Prostate gland (tissue), 2 donors: ENCODE results near the gene DHRS4L2. TPM values are rescaled to one million over a fixed set of nuclear protein-coding genes. Genes with fewer than 3 reads are reported as not detected.
A peak's percentile ranks its signal among the peaks of the same experiment; 100 is the strongest.
"Not testable (repeated sequence)": the region's sequence is repeated elsewhere in the genome, so short reads cannot be mapped to it uniquely, and the experiment has no call there.

Experiments
- DNase-seq: peaks from one replicate; pipeline ENCODE4 v3.0.0-alpha.2; 2019; ENCODE audit warnings: low spot score
- H3K27ac ChIP-seq, 2 donors: fragments of 200-600 bp; sonication (generic); 2 replicates each; pipeline ENCODE4 v1.5.1; 2017 to 2019
- H3K27me3 ChIP-seq: fragments of 200-600 bp; sonication (generic); replicated peaks from 2 replicates; pipeline ENCODE4 v1.5.1; 2019; ENCODE audit not compliant: insufficient read depth
- H3K36me3 ChIP-seq, 2 donors: fragments of 200-600 bp; sonication (generic); 1 replicate in 1 of 2; 2 replicates in 1 of 2; pipeline versions ENCODE4 v1.5.1 to v1.8.1; 2017 to 2019
- H3K4me1 ChIP-seq: fragments of 200-600 bp; sonication (generic); replicated peaks from 2 replicates; pipeline ENCODE4 v1.5.1; 2019
- H3K4me3 ChIP-seq, 2 donors: fragments of 200-600 bp; sonication (generic); 2 replicates each; pipeline ENCODE4 v1.5.1; 2017 to 2019
- H3K9me3 ChIP-seq: fragments of 200-600 bp; sonication (generic); 2 replicates; pipeline ENCODE4 v1.5.1; 2017
- WGBS: methylation state at CpG from one replicate; pipeline ENCODE4 v1.1.5; 2018; 5-methylcytosine and 5-hydroxymethylcytosine counted together
- intact Hi-C: fragments of 100-400 bp; cut with DNase I; formaldehyde crosslinking; loops from one replicate; pipeline ENCODE4 v1.14.2; 2022
- total RNA-seq, 2 donors: library from RNA; depleted of rRNA; stranded (reverse); fragments of >200 nt; gene quantifications; one replicate each; pipeline ENCODE4 v1.1.0, GENCODE V29; 2016
- TF ChIP-seq, protein P1 (sequence below), 4 experiments: fragments of 200-600 bp in 2 of 4; fragments of 450-650 bp in 2 of 4; sonication (generic) in 2 of 4; IDR thresholded peaks; 1 replicate in 3 of 4; 2 replicates in 1 of 4; pipeline ENCODE4 v1.5.1; 2016 to 2019; ENCODE audit warnings: antibody characterized with exemption in 4 of 4, mild to moderate bottlenecking in 2 of 4, moderate library complexity in 2 of 4

DHRS4L2 gene
- total RNA-seq, 2 donors from 2014 or later: 13.1 to 17.9 TPM

DNA sequence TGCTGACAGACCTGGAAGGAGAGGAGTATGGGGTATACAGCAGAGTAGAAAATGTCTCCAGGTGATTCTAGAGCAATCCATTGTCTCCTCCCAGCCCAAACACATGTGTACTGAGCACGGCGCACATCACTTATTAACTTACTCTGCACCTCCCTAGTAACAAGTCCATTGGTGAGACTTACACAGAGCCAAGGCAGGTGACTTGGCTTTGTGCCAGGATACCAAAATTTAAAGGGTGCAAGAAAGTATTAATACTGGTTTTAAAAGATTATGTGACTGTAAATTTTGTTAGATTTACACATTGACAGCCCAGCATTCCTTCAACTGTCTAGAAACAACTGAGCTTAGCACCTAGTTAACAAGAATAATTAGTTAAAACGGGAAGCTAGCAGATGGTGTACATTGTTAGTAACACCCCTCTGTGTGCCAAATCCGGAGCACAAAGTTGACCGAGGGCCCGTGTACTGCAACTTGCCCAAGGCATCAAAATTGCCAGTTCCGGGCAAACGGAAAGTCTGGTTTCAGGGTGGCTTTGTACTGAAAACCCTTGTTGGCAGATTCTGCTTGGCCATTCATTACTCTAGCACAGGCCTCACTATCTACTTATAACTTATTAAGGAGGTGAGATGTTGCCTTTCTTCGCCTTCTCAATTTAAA lies 30.7 kb upstream of the DHRS4L2 start:
- DNase-seq, intact Hi-C loops, H3K4me3 ChIP-seq, H3K27me3 ChIP-seq, H3K36me3 ChIP-seq, H3K9me3 ChIP-seq, H3K27ac ChIP-seq, H3K4me1 ChIP-seq: not testable (repeated sequence)
- 85% methylated on average over 9 of the region's 9 CpGs for WGBS

DNA sequence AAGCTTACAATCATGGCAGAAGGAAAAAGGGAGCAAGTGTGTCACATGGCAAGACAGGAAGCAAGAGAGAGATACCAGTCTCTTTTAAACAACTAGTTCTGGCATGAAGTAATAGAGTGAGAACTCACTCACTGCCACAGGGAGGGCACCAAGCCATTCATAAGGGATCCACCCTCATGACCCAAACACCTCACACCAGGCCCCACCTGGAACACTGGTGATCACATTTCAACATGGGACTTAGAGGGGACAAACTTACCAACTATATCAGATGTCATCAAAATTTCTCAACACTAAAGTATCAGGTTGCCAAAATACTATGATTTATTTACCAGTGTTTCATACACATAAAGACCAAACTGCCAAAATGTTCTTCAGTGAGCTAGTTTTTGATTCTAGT lies 27.8 kb upstream of the DHRS4L2 start:
- intact Hi-C loops, H3K9me3 ChIP-seq, H3K27me3 ChIP-seq, DNase-seq, H3K36me3 ChIP-seq, H3K27ac ChIP-seq, H3K4me1 ChIP-seq, H3K4me3 ChIP-seq: not testable (repeated sequence)

DNA sequence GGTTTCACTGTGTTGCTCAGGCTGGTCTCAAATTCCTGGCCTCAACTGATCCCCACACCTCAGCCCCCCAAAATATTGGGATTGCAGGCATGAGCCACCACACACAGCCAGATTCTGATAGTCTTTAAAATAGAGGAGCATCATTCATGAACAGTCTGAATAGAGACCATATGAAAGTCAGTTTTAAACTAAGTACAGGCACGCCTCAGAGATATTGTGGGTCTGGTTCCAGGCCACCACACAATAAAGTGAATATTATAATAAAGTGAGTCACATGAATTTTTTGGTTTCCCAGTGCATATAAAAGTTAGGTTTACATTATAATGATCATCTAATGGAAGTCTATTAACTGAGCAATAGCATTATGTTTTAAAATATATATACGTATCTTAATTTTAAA lies 27.0 kb upstream of the DHRS4L2 start:
- H3K27ac ChIP-seq, DNase-seq, H3K4me1 ChIP-seq, H3K4me3 ChIP-seq, H3K9me3 ChIP-seq, intact Hi-C loops, H3K36me3 ChIP-seq, H3K27me3 ChIP-seq: not testable (repeated sequence)
- WGBS: 0% methylated on average over 1 of the region's 2 CpGs

- whole genome bisulfite sequencing: 43% methylated on average over 1 of the region's 9 CpGs
- H3K4me3 ChIP-seq, DNase-seq, H3K4me1 ChIP-seq, H3K9me3 ChIP-seq, H3K36me3 ChIP-seq, intact Hi-C loops, H3K27ac ChIP-seq, H3K27me3 ChIP-seq: not testable (repeated sequence)
Observed at GRCh38 chr14:23969130-23969480, 19.6 kb upstream of the DHRS4L2 start.

DNA sequence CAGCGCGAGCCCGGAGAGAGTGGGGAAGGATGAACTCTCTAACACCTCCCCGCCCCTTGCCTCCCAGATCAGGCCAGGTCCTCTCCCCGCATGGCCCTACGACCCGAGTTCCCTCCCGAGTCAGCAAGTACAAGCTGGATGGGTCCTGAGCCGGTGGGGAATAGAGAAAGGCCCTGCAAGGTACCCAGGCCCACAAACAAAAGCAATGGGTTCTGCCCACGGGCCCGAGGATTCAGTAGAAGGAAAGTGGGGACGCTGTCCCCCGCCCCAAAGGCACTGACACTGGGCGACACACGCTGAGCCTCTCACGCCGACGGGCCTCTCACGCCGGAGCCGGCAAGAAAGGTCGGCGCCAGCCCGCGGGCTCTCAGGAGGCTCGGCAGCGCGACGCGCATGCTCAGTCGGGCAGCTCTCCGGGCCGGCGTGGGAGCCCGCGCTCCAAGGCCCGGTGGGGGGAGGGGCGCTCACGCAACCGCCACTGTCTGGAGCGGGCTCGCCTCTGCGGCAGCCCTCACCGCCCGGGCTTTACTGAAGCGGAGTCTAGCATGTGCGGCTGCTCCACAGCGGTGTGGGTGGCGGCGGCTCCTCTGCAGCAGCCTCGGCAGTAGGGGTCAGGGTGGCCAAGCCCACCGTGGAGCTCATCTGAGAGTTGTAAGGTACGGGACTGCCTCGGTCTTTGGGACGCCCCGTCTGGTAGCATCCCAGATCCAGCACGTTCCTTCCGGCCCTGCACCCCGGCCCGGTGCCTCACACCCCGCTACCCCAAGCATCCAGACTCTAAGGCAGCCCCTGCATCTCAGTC lies 19.0 kb upstream of the DHRS4L2 start:
- H3K36me3 ChIP-seq, H3K4me1 ChIP-seq, H3K9me3 ChIP-seq, H3K27me3 ChIP-seq, intact Hi-C loops, H3K27ac ChIP-seq: not testable (repeated sequence)
- WGBS: 5% methylated on average over 37 of the region's 61 CpGs
- peak; percentile 14 for DNase-seq
- H3K4me3 ChIP-seq: peak overlapping the region; percentile 17 to 30

DNA sequence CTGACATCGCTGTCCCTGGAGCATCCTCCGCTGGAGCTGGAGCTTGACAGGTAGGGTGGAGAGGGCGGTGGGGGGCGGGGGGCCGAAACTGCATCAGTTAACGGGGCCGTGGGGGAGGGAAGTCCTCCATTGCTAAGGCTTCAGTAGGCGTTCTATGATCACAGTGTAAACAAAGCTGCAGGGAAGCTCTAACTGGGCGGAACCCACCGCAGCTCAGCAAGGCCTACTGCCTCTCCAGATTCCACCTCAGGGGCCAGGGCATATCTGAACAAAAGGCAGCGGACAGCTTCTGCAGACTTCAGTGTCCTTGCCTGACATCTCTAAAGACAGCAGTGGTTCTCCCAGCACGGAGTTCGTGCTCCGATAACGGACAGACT lies 18.5 kb upstream of the DHRS4L2 start:
- H3K4me3 ChIP-seq, H3K4me1 ChIP-seq, intact Hi-C loops, H3K27ac ChIP-seq, DNase-seq, H3K36me3 ChIP-seq, H3K27me3 ChIP-seq, H3K9me3 ChIP-seq: not testable (repeated sequence)
- 87% methylated on average over 13 of the region's 15 CpGs for WGBS

GRCh38 chr14:23973178-23973577 lies 15.6 kb upstream of the DHRS4L2 start:
- H3K27ac ChIP-seq, H3K4me3 ChIP-seq, H3K27me3 ChIP-seq, DNase-seq, H3K4me1 ChIP-seq, H3K9me3 ChIP-seq, intact Hi-C loops, H3K36me3 ChIP-seq: not testable (repeated sequence)
- WGBS: 82% methylated on average over 8 of the region's 8 CpGs

GRCh38 chr14:23974041-23974440 lies 14.7 kb upstream of the DHRS4L2 start:
- H3K27me3 ChIP-seq, H3K36me3 ChIP-seq, DNase-seq, H3K27ac ChIP-seq, H3K9me3 ChIP-seq, H3K4me3 ChIP-seq, H3K4me1 ChIP-seq: not testable (repeated sequence)
- intact Hi-C loops: loop anchor here (2.0 kb wide), 1 partner anchor 41 kb away; no protein-coding TSS in a partner anchor

GRCh38 chr14:23977208-23977607 lies 11.5 kb upstream of the DHRS4L2 start:
- H3K27me3 ChIP-seq, H3K36me3 ChIP-seq, H3K9me3 ChIP-seq, H3K4me3 ChIP-seq, H3K27ac ChIP-seq, H3K4me1 ChIP-seq, intact Hi-C loops: not testable (repeated sequence)
- peak; percentile 19 for DNase-seq
- TF ChIP-seq, protein P1, sequence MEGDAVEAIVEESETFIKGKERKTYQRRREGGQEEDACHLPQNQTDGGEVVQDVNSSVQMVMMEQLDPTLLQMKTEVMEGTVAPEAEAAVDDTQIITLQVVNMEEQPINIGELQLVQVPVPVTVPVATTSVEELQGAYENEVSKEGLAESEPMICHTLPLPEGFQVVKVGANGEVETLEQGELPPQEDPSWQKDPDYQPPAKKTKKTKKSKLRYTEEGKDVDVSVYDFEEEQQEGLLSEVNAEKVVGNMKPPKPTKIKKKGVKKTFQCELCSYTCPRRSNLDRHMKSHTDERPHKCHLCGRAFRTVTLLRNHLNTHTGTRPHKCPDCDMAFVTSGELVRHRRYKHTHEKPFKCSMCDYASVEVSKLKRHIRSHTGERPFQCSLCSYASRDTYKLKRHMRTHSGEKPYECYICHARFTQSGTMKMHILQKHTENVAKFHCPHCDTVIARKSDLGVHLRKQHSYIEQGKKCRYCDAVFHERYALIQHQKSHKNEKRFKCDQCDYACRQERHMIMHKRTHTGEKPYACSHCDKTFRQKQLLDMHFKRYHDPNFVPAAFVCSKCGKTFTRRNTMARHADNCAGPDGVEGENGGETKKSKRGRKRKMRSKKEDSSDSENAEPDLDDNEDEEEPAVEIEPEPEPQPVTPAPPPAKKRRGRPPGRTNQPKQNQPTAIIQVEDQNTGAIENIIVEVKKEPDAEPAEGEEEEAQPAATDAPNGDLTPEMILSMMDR (IDR thresholded peaks at IDR 0.05): peak in 1 of 4 experiments; percentile 37
- 58% methylated on average over 2 of the region's 2 CpGs for WGBS

DNA sequence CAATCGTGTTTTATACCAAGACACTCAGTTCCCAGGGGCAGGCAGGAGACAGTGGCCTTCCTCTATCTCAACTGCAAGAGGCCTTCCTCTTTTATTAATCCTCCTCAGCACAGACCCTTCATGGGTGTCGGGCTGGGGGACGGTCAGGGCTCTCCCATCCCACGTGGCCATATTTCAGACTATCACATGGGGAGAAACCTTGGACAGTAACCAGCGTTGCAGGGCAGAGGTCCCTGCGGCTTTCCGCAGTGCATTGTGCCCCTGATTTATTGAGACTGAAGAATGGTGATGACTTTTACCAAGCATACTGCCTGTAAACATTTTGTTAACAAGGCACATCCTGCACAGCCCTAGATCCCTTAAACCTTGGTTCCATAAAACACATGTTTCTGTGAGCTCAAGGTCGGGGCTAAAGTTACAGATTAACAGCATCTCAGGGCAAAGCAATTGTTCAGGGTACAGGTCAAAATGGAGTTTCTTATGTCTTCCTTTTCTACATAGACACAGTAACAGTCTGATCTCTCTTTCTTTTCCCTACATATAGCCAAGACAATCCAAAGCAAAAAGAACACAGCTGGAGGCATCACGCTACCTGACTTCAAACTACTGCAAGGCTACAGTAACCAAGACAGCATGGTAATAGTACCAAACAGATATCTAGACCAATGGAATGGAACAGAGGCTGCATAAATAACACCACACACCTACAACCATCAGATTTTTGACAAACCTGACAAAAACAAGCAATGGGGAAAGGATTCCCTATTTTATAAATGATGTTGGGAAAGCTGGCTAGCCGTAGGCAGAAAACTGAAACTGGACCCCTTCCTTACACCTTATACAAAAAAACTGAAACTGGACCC lies 6.5 kb upstream of the DHRS4L2 start:
- WGBS: 55% methylated on average over 10 of the region's 10 CpGs
- intact Hi-C loops: not testable (repeated sequence)

More for the DNA sequence above, 6.5 kb upstream of the DHRS4L2 start:
- H3K27ac ChIP-seq, H3K4me3 ChIP-seq, H3K27me3 ChIP-seq, H3K36me3 ChIP-seq, H3K9me3 ChIP-seq, H3K4me1 ChIP-seq, DNase-seq: not testable (repeated sequence)
